Hepatocyte (in vitro differentiated cells): ENCODE measurements around the gene DDC.

Experiments
- CTCF ChIP-seq: fragments of 200-600 bp; sonication (generic); IDR thresholded peaks from 2 replicates; pipeline ENCODE4 v1.5.1; 2016; ENCODE audit warnings: antibody characterized with exemption, mild to moderate bottlenecking; ENCODE audit not compliant: poor library complexity
- EZH2 ChIP-seq: fragments of 200-600 bp; sonication (generic); IDR thresholded peaks from 2 replicates; pipeline ENCODE4 v1.6.1; 2016; ENCODE audit warnings: antibody characterized with exemption, mild to moderate bottlenecking, borderline replicate concordance
- EZH2phosphoT487 ChIP-seq: fragments of 200-600 bp; sonication (generic); IDR thresholded peaks from one replicate; pipeline ENCODE4 v1.6.1; 2018; ENCODE audit warnings: antibody characterized with exemption, mild to moderate bottlenecking, low read depth, moderate library complexity; ENCODE audit not compliant: unreplicated experiment, severe bottlenecking

- TF ChIP-seq CTCF (no peak), EZH2 (no peak), EZH2phosphoT487 (no peak)
Observed at GRCh38 chr7:50587737-50588136, 22.5 kb upstream of the DDC start.
